Activated naive CD8-positive, alpha-beta T cell treated with anti-CD3 and anti-CD28 coated beads, Interleukin-2, amount 50 U/mL, for 24 hours (primary cell): ENCODE measurements around the gene ARFIP1.
A peak's percentile ranks its signal among the peaks of the same experiment; 100 is the strongest.

Experiments
- ATAC-seq: fragments of 150-1000 bp; cut with Tn5 transposase; one replicate; pipeline ENCODE4 v1.10.0; 2021
- DNase-seq: peaks from one replicate; pipeline ENCODE4 v3.0.0; 2021
- H3K27ac Mint-ChIP-seq: one replicate; pipeline ENCODE4 v1.8.0; 2021; ENCODE audit warnings: mild to moderate bottlenecking, mixed read lengths
- H3K27me3 Mint-ChIP-seq: one replicate; pipeline ENCODE4 v1.8.0; 2021; ENCODE audit warnings: mixed read lengths
- H3K36me3 Mint-ChIP-seq: one replicate; pipeline ENCODE4 v1.8.0; 2021; ENCODE audit warnings: low read depth, mixed read lengths
- H3K4me1 Mint-ChIP-seq: one replicate; pipeline ENCODE4 v1.8.0; 2021; ENCODE audit warnings: mixed read lengths
- H3K4me3 Mint-ChIP-seq: one replicate; pipeline ENCODE4 v1.8.0; 2021; ENCODE audit warnings: mild to moderate bottlenecking, moderate library complexity, mixed read lengths
- H3K9me3 Mint-ChIP-seq: one replicate; pipeline ENCODE4 v1.8.0; 2021; ENCODE audit warnings: mixed read lengths

The ARFIP1 gene

GRCh38 chr4:152917543-152918395 is 138.0 kb downstream of the ARFIP1 start:
- Mint-ChIP-seq H3K27me3 (no peaks in the 10 kb centered on the region), H3K36me3 (peaks cover 23% of the 10 kb centered on the region), H3K4me3 (no peak overlapping the region), H3K9me3 (peaks cover 16% of the 10 kb centered on the region), H3K4me1 (no peaks in the 10 kb centered on the region), H3K27ac (no peak overlapping the region)
- no peak for ATAC-seq
- DNase-seq, result no peak

DNA sequence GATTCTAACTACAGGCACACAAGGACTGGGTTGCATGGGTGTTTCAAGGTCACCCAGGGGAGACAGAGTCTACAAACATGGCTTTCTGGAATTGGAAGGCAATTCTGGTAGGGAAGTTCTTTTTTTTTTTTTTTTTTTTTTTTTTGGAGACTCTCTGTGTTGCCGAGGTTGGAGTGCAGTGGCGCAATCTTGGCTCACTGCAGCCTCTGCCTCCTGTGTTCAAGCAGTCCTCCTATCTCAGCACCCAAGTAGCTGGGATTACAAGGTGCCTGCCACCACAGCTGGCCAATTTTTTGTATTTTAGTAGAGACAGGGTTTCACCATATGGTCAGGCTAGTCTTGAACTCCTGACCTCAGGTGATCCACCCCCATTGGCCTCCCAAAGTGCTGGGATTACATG is 140.1 kb downstream of the ARFIP1 start:
- no peaks in the 10 kb centered on the region for H3K27me3 Mint-ChIP-seq
- peaks cover 23% of the 10 kb centered on the region for H3K36me3 Mint-ChIP-seq
- no peak overlapping the region for H3K27ac Mint-ChIP-seq
- peaks cover 16% of the 10 kb centered on the region for H3K9me3 Mint-ChIP-seq
- no peak for ATAC-seq
- DNase-seq, result no peak
- no peak overlapping the region for H3K4me3 Mint-ChIP-seq
- H3K4me1 Mint-ChIP-seq, result no peaks in the 10 kb centered on the region

GRCh38 chr4:152920768-152921167 is 141.0 kb downstream of the ARFIP1 start:
- H3K27ac Mint-ChIP-seq, result no peak overlapping the region
- ATAC-seq, result no peak
- no peaks in the 10 kb centered on the region for H3K4me1 Mint-ChIP-seq
- H3K27me3 Mint-ChIP-seq, result no peaks in the 10 kb centered on the region
- DNase-seq, result no peak
- H3K36me3 Mint-ChIP-seq, result peaks cover 23% of the 10 kb centered on the region
- H3K9me3 Mint-ChIP-seq, result peaks cover 16% of the 10 kb centered on the region
- H3K4me3 Mint-ChIP-seq, result no peak overlapping the region

DNA sequence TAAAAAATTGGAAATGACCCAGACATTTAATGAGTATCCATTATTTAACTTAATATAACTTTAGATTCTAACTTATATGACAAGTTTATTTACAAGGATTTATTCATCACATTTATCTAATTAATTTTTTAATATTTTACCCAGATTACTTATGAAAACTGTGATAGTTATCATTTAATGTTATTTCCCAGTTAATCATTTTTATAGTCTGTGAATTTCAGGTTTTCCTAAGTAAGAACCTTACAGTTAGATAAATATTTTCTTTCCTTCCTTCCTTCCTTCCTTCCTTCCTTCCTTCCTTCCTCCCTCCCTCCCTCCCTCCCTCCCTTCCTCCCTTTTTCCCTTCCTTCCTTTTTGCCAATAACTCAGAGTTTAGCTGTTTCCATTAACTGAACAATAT is 141.5 kb downstream of the ARFIP1 start:
- Mint-ChIP-seq H3K4me1 (no peaks in the 10 kb centered on the region), H3K27ac (no peak overlapping the region), H3K4me3 (no peak overlapping the region), H3K27me3 (no peaks in the 10 kb centered on the region), H3K36me3 (peaks cover 23% of the 10 kb centered on the region), H3K9me3 (peaks cover 16% of the 10 kb centered on the region)
- ATAC-seq, result no peak
- DNase-seq, result no peak

- no peaks in the 10 kb centered on the region for H3K27me3 Mint-ChIP-seq
- no peak for ATAC-seq
- no peak overlapping the region for H3K27ac Mint-ChIP-seq
- H3K4me1 Mint-ChIP-seq, result no peaks in the 10 kb centered on the region
- H3K4me3 Mint-ChIP-seq, result no peak overlapping the region
- H3K9me3 Mint-ChIP-seq, result peaks cover 6% of the 10 kb centered on the region
- no peaks in the 10 kb centered on the region for H3K36me3 Mint-ChIP-seq
- DNase-seq, result no peak
Measured at GRCh38 chr4:152925851-152926250, 146.1 kb downstream of the ARFIP1 start.

GRCh38 chr4:152926959-152927358 is 147.2 kb downstream of the ARFIP1 start:
- H3K4me1 Mint-ChIP-seq, result no peaks in the 10 kb centered on the region
- H3K27me3 Mint-ChIP-seq, result no peaks in the 10 kb centered on the region
- H3K27ac Mint-ChIP-seq, result no peak overlapping the region
- ATAC-seq (no peak), DNase-seq (no peak)
- H3K36me3 Mint-ChIP-seq, result no peaks in the 10 kb centered on the region
- H3K4me3 Mint-ChIP-seq, result no peak overlapping the region
- H3K9me3 Mint-ChIP-seq, result peaks cover under 1% of the 10 kb centered on the region

- Mint-ChIP-seq H3K4me3 (no peak overlapping the region), H3K4me1 (no peaks in the 10 kb centered on the region), H3K9me3 (no peaks in the 10 kb centered on the region), H3K27ac (no peak overlapping the region), H3K36me3 (no peaks in the 10 kb centered on the region), H3K27me3 (peaks cover 2% of the 10 kb centered on the region)
- ATAC-seq (no peak), DNase-seq (no peak)
Measured at GRCh38 chr4:152927737-152928136, 148.0 kb downstream of the ARFIP1 start.

GRCh38 chr4:152928286-152928685 is 148.5 kb downstream of the ARFIP1 start:
- H3K36me3 Mint-ChIP-seq, result no peaks in the 10 kb centered on the region
- H3K4me3 Mint-ChIP-seq, result no peak overlapping the region
- no peaks in the 10 kb centered on the region for H3K4me1 Mint-ChIP-seq
- no peak overlapping the region for H3K27ac Mint-ChIP-seq
- peaks cover 8% of the 10 kb centered on the region for H3K27me3 Mint-ChIP-seq
- H3K9me3 Mint-ChIP-seq, result no peaks in the 10 kb centered on the region
- no peak for DNase-seq
- no peak for ATAC-seq

GRCh38 chr4:152929888-152930287 is 150.1 kb downstream of the ARFIP1 start:
- no peaks in the 10 kb centered on the region for H3K9me3 Mint-ChIP-seq
- H3K4me3 Mint-ChIP-seq, result no peak overlapping the region
- no peak for ATAC-seq
- H3K27me3 Mint-ChIP-seq, result peaks cover 22% of the 10 kb centered on the region
- H3K4me1 Mint-ChIP-seq, result peaks cover 2% of the 10 kb centered on the region
- no peak for DNase-seq
- no peak overlapping the region for H3K27ac Mint-ChIP-seq
- H3K36me3 Mint-ChIP-seq, result no peaks in the 10 kb centered on the region

DNA sequence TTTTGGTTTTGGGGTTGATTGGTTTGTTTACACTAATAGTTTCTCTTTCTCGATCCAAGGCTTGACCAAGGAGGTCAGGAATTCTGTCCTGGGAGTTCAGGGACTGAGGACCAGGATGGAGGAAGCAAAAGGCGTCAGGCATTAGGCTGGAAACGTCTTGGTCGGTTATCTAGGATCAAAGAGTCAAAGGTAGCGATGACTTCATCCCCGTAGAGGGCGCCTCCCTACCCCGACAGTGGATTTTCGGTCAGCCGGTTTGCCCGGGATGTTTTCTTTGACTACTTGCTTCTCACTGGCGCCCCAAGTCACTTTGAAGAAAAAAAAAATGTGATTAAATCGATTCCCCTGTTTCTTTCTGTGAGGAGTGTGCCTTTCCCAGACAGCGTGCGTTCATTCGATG is 155.4 kb downstream of the ARFIP1 start:
- peaks cover 17% of the 10 kb centered on the region for H3K4me1 Mint-ChIP-seq
- H3K27ac Mint-ChIP-seq, result no peak overlapping the region
- DNase-seq (peak; percentile 20), ATAC-seq (no peak)
- peaks cover 54% of the 10 kb centered on the region for H3K27me3 Mint-ChIP-seq
- no peaks in the 10 kb centered on the region for H3K36me3 Mint-ChIP-seq
- peak overlapping the region; percentile 55 for H3K4me3 Mint-ChIP-seq
- H3K9me3 Mint-ChIP-seq, result no peaks in the 10 kb centered on the region

DNA sequence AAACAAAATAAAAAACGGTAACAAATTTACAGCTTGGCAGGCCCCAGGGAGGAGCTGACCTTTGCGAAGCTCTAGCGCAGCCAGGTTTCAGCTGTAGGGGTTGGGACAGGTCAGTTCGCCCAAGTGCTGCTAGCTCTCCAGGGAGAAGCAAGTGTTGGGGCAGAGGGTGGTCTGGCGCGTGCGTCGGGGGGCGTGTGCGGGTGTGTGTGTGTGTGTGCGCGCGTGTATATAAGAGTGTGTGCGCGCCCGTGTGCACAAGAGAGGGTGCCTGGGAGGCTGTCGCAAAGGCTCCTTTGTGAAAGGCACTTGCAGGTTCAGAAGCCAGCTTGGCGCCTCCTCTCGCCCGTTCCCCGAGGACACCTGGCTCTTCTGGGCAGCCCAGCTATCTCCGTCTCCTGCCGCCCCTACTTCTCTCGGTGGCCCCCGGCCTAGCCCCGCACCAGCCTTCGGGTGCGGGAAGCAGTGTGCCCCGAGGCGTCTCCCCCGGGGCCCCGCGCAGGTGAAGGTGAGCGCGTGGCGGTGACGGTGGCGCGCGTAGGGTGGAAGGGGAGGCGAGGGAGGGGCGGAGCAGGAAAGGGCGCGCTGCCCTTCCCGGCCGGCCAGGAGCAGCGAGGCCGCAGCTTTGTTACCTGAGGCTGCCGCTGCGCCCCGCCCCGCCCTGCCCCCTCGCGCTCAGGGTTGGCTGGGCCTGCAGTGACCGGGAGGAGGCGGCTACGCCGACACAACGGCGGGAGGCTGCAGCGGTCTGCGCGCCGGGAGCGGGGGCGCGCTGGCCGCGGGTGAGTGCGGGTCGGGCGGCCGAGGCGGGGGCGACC is 156.1 kb downstream of the ARFIP1 start, which contains the start of gene FHDC1:
Gene FHDC1 (plus strand): TSS at position 693 of the 815 bp plus-strand sequence. CDS start 6,735 bp downstream, outside the sequence.
- Mint-ChIP-seq H3K9me3 (no peaks in the 10 kb centered on the region), H3K27ac (no peak within 1 kb of the TSS), H3K4me3 (peak within 1 kb of the TSS; percentile 55), H3K36me3 (no peaks in the 10 kb centered on the region), H3K4me1 (peaks cover 17% of the 10 kb centered on the region), H3K27me3 (peaks cover 57% of the 10 kb centered on the region)
- DNase-seq (peak; percentile 10), ATAC-seq (peak; percentile 20)

DNA sequence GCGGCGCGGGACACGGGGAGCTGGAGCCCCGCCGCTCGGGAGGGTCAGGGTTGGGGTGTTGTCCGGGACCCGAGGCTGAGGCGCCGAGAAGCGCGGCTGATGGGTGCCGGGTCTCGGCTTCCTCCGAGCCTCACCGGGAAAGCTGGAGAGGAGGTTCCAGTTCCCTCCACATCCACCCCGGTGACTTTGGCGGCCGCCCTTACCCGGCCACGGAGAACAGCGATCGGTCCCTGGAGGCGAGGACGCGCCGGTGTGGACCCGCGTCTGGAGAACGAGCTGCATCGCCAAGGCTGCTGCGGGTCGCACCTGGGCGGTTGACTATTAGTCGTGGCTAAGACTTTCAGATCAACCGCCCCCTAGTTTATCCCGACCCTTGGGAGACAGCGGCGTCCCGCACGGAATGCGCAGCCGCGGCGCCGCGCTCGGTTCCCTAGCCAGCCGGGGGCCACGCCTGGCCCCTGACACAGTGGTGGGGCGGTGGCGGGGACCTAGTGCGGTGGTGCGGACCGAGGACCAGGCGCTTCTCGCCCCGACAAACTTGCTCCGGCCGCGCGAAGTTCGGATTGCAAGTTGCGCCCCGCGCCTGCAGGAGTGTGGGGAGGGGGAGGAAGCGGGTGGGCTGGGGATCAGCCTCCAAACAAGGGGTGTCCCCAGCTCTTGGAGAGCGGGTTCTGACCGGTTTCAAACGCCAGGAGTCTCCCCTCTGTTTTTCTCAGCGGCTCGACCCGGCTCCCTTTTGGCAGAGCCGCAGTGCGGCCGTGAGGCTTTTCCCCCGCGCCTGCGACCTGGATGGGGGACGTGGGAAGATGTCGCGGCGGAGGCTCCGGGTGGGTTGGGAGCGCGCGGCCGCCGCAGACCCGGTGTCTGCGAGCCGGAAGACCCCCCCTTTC is 156.9 kb downstream of the ARFIP1 start:
- H3K27ac Mint-ChIP-seq, result no peak overlapping the region
- peaks cover 60% of the 10 kb centered on the region for H3K27me3 Mint-ChIP-seq
- DNase-seq (peak; percentile 19), ATAC-seq (peak; percentile 42)
- no peaks in the 10 kb centered on the region for H3K36me3 Mint-ChIP-seq
- H3K4me1 Mint-ChIP-seq, result peaks cover 17% of the 10 kb centered on the region
- peak overlapping the region; percentile 43 for H3K4me3 Mint-ChIP-seq
- H3K9me3 Mint-ChIP-seq, result no peaks in the 10 kb centered on the region

DNA sequence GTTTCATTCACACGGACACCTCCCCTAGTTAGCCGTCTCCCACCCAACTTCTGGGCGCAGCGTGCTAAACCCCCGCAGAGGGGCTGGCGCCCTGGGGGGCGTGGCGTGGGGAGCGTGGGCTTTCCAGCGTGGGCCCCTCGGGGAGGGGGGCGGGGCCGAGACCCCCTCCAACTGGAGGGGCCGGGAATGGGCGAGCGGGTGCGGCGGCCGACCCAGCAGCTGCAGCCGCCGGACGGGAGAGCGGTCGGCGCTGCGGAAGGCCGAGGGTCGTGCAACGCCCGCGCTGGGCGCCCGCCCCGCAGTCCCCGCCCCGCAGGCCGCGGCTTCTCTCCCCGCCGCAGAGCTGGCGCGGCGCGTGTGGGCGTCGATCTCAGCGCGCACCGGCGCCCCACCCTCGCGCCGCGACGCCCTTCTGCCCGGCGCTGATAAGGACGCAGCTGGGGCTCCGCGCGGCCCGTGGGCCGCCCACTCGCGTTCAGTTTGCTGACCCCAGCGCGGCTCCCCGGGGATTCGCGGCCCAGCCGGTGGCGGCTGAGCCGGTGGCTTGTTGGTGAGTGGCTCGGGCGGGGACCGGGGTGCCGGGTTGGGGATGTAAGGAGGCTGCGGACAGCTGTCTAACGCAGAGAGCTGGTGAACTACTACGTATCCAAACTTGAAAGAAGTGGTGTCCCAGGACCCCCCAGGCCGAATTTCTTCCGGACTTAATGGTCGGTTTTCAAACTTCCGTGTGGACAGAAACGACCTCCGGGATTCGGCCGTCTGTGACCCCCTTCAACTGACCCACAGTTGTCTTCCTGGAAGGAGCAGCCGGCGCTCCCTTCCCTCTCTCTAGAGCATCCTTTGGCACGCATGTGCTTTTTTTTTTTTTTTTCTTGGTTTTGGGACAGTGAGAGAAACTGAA is 157.8 kb downstream of the ARFIP1 start:
- Mint-ChIP-seq H3K9me3 (no peaks in the 10 kb centered on the region), H3K36me3 (no peaks in the 10 kb centered on the region), H3K27me3 (peaks cover 63% of the 10 kb centered on the region), H3K4me3 (peak overlapping the region; percentile 76), H3K4me1 (peaks cover 17% of the 10 kb centered on the region), H3K27ac (no peak overlapping the region)
- ATAC-seq (peak; percentile 25), DNase-seq (peak; percentile 19)
